DOHH2 (cell line): Measurements from ENCODE around the gene FHOD3.

Experiments
- EZH2phosphoT487 ChIP-seq: fragments of 200-600 bp; sonication (generic); IDR thresholded peaks from 2 replicates; pipeline ENCODE4 v1.6.1; 2017; ENCODE audit warnings: borderline replicate concordance, mild to moderate bottlenecking, antibody characterized with exemption, low read length, moderate library complexity, mixed read lengths
- TF ChIP-seq, protein P1 (sequence below): fragments of 200-600 bp; sonication (generic); IDR thresholded peaks from one replicate; pipeline ENCODE4 v1.5.1; 2014; ENCODE audit warnings: antibody characterized with exemption, mild to moderate bottlenecking, low read depth, low read length; ENCODE audit not compliant: poor library complexity, severe bottlenecking

DNA sequence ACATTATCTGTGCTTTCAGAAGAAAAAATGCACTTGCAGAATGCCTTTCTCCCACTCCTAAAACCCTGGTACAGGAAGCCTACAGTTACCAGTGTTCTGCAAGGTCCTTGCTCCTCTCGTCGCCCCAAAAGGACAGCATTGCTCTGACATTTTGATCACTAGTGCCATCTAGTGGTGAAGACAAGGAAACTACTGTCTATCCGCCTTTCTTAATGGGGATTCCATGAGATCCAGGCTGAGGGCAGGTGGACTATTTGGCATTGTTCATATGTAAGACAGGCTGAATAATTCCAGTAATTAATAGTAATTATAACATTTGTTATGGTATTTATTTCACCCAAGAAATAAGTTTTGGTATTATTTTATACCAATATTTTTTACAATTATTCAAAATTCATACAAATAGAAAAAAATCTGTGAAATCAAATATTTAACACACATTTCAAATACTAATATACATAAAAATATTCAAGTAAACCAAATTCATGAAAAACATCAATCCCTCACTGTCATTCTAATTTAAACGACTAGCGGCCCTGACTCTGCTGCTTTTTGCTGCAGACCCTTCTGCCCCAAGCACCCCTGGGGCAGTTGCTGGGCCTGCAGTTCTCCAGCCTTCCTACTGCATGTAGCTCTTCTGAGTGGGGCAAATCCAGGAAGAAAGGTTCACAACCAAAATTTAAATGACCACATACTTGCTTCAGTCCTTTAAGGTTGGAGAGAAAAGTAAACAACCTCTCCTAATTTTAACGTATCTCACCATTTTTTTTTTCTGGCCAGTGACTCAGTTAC, 512.3 kb downstream of the FHOD3 start:
- TF ChIP-seq, protein P1, sequence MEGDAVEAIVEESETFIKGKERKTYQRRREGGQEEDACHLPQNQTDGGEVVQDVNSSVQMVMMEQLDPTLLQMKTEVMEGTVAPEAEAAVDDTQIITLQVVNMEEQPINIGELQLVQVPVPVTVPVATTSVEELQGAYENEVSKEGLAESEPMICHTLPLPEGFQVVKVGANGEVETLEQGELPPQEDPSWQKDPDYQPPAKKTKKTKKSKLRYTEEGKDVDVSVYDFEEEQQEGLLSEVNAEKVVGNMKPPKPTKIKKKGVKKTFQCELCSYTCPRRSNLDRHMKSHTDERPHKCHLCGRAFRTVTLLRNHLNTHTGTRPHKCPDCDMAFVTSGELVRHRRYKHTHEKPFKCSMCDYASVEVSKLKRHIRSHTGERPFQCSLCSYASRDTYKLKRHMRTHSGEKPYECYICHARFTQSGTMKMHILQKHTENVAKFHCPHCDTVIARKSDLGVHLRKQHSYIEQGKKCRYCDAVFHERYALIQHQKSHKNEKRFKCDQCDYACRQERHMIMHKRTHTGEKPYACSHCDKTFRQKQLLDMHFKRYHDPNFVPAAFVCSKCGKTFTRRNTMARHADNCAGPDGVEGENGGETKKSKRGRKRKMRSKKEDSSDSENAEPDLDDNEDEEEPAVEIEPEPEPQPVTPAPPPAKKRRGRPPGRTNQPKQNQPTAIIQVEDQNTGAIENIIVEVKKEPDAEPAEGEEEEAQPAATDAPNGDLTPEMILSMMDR: peak; percentile 81
- no peak for TF ChIP-seq EZH2phosphoT487
